Left ventricle myocardium superior (tissue), 1 donor: ENCODE data around the gene LRRC47. TPM values are rescaled to one million over a fixed set of nuclear protein-coding genes. Genes with fewer than 3 reads are reported as not detected.

Experiments
- ATAC-seq: fragments of 200-7000 bp; cut with Tn5 transposase; one replicate; pipeline ENCODE4 v1.9.1; 2020; ENCODE audit warnings: mild to moderate bottlenecking, moderate library complexity
- DNase-seq: peaks from one replicate; pipeline ENCODE4 v3.0.0-alpha.2; 2020
- intact Hi-C: fragments of 100-400 bp; cut with micrococcal nuclease; formaldehyde crosslinking; loops from one replicate; pipeline ENCODE4 v1.11.0; 2022
- total RNA-seq: library from RNA; stranded (reverse); fragmentation: NEBNext Ultra II Directional; extraction: Animal tissue kit (Norgen Biotek cat#: 25700); gene quantifications from one replicate; pipeline ENCODE4 v1.2.1, GENCODE V29; 2021
- donor health status: DM: no; HTN: yes; CAD: no; lungs with severe emphysema.

LRRC47 gene
- total RNA-seq, 1 donor from 2014 or later: 57.5 TPM

DNA sequence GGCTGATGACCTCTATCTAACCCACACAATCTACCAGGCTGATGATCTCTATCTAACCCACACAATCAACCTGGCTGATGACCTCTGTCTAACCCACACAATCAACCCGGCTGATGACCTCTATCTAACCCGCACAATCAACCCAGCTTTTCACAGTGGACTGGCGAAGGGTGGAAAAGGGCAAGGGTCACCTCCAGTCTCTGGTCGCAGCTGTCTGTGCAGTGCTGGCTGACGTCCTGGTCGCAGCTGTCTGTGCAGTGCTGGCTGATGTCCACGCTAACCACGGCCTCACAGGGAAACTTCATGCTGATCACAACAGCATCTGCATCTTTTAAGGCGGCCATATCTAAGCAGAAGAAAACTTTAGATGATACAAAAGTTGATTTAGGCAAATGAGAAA, 56.3 kb downstream of the LRRC47 start:
- DNase-seq: peak; percentile 42
- ATAC-seq: peak; percentile 36
- intact Hi-C loops: no loop called here

- intact Hi-C loops: no loop called here
- ATAC-seq (no peak), DNase-seq (peak; percentile 11)
Observed at GRCh38 chr1:3738943-3739342, 57.4 kb downstream of the LRRC47 start.

- intact Hi-C loops: no loop called here
- ATAC-seq: no peak
- peak; percentile 11 for DNase-seq
Observed at GRCh38 chr1:3736708-3737107, 59.6 kb downstream of the LRRC47 start.

GRCh38 chr1:3736131-3736561, 60.2 kb downstream of the LRRC47 start:
- intact Hi-C loops: no loop called here
- DNase-seq (peak; percentile 33), ATAC-seq (peak; percentile 35)

DNA sequence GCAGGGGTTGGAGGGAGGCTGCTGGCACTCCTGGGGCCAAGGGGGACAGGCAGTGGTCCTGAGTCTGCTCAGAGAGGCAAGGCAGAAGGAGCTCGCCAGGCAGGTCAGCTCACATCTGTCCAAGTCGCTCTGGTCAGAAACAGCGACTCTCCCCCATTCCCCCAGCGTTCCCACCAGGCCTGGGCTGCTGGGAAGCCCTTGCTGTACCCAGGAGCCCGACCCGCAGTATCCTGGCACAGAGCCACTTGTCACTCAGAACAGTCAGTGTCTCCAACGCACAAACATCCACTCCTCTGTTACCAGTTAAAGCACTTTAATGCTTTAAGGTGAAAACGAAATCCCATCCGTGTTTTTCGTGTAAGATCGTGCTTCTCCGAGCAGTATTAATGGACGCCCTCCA, 60.6 kb downstream of the LRRC47 start:
- intact Hi-C loops: no loop called here
- peak; percentile 23 for DNase-seq

GRCh38 chr1:3735027-3735681, 61.1 kb downstream of the LRRC47 start:
- intact Hi-C loops: no loop called here
- peak; percentile 29 for DNase-seq
- peak; percentile 19 for ATAC-seq

More for the DNA sequence above, 60.6 kb downstream of the LRRC47 start:
- ATAC-seq: no peak

- DNase-seq (no peak), ATAC-seq (no peak)
- intact Hi-C loops: no loop called here
Observed at GRCh38 chr1:3734602-3735001, 61.7 kb downstream of the LRRC47 start.

- DNase-seq (no peak), ATAC-seq (no peak)
- intact Hi-C loops: no loop called here
Observed at GRCh38 chr1:3733883-3734589, 62.3 kb downstream of the LRRC47 start.

GRCh38 chr1:3733094-3733882, 63.0 kb downstream of the LRRC47 start:
- intact Hi-C loops: no loop called here
- ATAC-seq (no peak), DNase-seq (no peak)

DNA sequence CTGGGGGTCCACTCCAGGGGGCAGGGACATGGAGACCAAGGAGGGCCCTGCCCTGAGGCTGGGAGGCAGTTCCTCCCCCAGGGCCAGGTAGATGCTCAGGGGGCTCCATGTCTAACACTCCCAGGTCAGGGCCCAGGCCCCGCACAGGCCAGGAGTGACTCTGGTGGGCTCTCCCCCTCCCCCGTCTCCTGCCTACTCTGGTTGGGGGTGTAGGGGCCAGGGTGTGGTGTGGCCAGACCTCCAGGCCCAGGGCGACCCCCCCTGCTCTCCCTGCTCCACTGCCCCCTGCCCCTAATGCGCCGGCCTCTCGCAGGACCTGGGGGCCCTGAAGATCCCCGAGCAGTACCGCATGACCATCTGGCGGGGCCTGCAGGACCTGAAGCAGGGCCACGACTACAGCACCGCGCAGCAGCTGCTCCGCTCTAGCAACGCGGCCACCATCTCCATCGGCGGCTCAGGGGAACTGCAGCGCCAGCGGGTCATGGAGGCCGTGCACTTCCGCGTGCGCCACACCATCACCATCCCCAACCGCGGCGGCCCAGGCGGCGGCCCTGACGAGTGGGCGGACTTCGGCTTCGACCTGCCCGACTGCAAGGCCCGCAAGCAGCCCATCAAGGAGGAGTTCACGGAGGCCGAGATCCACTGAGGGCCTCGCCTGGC, 63.7 kb downstream of the LRRC47 start:
- no peak for ATAC-seq
- intact Hi-C loops: no loop called here
- no peak for DNase-seq

DNA sequence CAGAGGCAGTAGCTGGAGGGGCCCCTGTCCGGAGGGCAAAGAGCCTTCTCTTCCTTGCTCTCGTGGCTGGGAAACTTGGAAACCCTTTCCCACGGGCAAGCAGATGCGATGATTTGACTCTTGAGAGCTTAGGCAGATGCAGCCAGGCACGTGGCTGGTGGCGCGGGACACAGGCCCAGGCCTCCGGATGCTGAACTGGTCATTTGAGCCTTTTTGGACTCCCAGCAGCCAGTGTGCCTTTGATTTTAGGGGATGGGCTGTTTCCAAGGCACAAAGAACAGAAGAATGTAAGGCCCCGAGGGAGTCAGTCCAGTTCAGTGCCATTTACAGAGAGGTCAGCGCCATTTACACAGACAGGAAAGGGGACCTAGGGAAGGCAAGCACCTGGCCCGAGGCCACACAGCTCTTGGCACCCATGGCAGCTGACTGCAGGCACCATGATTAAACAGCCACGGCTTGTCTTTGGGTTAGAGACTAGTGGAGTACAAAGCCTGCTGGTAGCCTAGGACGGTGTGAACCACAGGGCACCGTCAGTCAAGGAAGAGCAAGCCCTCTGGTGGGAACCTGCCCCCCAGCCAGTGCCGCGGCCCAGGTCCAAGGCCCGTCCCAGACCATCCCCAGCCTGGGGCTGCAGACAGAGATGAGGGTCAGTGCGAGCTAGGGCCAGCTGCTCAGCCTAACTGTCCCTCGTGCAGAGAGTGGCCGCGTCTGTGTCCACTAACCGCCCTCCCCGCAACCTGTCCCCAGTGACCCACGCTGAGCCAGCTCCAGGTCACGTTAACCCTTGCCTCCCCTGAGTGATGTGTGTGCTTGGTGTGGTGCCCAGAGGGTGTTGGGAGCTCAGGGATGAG, 64.5 kb downstream of the LRRC47 start:
- ATAC-seq: peak; percentile 3
- intact Hi-C loops: no loop called here
- no peak for DNase-seq

GRCh38 chr1:3730543-3731247, 65.6 kb downstream of the LRRC47 start:
- no peak for ATAC-seq
- DNase-seq: no peak
- intact Hi-C loops: no loop called here

DNA sequence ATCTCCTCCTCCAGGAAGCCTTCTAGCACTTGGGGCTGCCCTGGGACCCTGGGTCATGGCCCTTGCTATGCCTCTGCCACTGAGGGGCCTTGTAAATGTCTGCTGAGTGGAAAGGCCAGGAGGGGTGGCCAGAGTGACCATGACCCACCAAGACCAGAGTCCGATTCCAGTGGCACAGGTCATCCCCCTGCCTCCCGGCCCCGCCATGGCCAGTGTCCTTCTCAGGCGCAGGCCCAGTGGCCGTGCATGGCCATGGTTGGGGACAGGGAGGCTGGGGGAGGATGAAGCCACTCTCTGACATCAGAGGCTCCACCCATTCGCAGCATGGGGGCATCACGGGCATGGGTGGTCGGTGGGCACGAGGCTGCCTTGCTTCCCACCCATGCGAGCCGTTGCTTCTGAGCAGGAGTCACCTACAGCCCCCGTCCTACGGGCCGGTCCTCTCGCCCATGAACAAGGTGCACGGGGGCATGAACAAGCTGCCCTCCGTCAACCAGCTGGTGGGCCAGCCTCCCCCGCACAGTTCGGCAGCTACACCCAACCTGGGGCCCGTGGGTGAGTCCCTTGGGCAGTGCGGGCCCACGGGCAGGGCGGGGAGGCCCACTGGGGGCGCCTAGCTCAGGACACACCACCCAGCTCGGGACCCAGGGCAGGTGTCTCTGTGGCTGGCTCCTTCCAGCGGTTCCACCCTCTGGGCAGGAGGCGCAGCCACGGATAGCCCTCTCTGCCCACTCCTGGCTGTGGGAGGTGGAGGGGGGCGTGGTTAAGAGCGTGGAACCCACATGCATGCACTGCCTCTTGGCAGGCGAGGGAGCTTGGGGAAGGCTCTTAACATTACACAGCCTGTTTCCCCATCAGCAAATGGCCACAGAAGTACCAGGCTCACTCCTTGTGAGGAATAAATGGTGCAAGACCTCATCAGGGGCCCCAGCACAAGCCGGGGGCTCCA, 66.4 kb downstream of the LRRC47 start:
- intact Hi-C loops: no loop called here
- ATAC-seq (no peak), DNase-seq (no peak)
